H1 (cell line): Measurements from ENCODE around the gene PCSK4. TPM values are rescaled to one million over a fixed set of nuclear protein-coding genes. Genes with fewer than 3 reads are reported as not detected.

Source experiments
- RNF2 ChIP-seq: fragments of 200-900, 300-1000 bp; sonication (generic); IDR thresholded peaks from 2 replicates; pipeline ENCODE4 v1.7.1; 2016; ENCODE audit warnings: borderline replicate concordance, low read depth, mild to moderate bottlenecking, antibody characterized with exemption, low read length; ENCODE audit not compliant: poor library complexity, severe bottlenecking; ENCODE audit errors: missing control alignments
- TBP ChIP-seq: IDR thresholded peaks from 2 replicates; pipeline ENCODE4 v1.6.1; 2011; ENCODE audit warnings: low read depth, low read length, improper control_type of control experiment
- polyA plus RNA-seq, 7 experiments: library from polyadenylated mRNA; depleted of rRNA in 3 of 7; stranded (reverse) in 5 of 7; unstranded in 2 of 7; fragments of >200 nt in 5 of 7; fragments of 200-250 nt in 2 of 7; gene quantifications; 1 replicate in 5 of 7; 2 replicates in 1 of 7; 4 replicates in 1 of 7; pipeline versions ENCODE4 v1.2.1 to v1.2.3, GENCODE V29; 2011 to 2013; ENCODE audit warnings: missing spikeins in 2 of 7, mixed read lengths in 2 of 7
- total RNA-seq: library from RNA; stranded (reverse); fragmentation: NEBNext Ultra II Directional; extraction: Animal tissue kit (Norgen Biotek cat#: 25700); gene quantifications from 2 replicates; pipeline ENCODE4 v1.2.1, GENCODE V29; 2021

Gene PCSK4
- total and polyA plus RNA-seq, 2 of the 8 experiments (the other 6 are each of a cell fraction or from before 2014, with no cell fraction given): 9.8 to 10.7 TPM

DNA sequence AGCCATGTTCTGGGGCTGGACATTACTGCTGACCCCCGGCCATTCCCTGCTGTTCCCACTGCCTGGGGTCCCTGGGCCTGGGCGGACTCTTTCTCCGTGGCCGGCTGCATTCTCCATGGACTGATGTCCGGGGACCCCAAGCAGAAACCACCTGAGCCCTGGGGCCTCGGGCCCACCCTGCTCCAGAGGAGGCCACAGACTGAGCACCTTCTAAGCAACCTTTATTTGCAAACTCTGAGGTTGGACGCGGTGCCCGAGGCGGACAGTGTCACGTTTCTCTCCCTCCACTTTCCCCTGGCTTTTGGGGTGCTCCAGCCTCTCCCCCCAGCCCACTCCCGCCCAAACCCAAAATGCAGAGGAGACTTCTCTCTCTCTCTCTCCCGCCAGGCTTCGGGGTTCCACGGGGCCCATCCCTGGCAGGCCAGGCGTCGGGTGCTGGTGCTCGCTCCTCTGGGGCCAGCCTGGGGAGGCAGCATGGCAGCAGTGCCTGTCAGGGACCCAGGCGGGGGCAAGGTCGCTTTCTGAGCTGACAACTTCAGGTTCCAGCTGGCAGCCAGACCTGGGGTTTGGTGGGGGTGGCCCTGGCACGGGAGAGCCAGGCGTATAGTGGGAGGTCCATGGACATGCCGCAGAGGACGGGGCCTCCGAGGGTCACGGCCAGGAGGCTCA lies 8.8 kb downstream of the PCSK4 start (continued):
- TF ChIP-seq TBP (no peak), RNF2 (no peak)
- TF ChIP-seq, all 59 proteins: peak for 0
